Amniotic epithelial cell (primary cell): ENCODE measurements around the gene ARMC9.
"Not testable (repeated sequence)": the region's sequence is repeated elsewhere in the genome, so short reads cannot be mapped to it uniquely, and the experiment has no call there.

ENCODE experiments used
- DNase-seq: peaks from one replicate; pipeline ENCODE4 v3.0.0-alpha.2; 2010; ENCODE audit warnings: low read depth

ARMC9 gene

DNA sequence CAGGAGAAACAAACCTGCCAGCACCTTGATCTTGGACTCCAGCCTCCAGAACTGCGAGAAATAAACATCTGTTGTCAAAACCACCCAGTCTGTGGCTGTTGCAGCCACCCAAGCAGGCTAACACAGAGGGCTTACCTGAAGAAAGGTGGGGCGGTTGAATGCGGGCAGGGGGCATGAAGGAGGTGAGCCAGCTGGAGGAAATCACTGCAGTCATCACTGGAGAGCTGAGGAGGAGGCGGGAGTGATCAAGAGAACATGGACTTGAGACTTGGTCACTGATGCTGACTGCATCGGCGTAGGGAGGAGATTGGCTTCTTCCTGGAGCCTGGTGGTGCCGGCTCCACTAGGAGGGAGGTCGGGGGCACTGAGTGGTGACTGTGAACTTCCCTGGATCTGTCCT lies 14.6 kb upstream of the ARMC9 start:
- no peak for DNase-seq

DNA sequence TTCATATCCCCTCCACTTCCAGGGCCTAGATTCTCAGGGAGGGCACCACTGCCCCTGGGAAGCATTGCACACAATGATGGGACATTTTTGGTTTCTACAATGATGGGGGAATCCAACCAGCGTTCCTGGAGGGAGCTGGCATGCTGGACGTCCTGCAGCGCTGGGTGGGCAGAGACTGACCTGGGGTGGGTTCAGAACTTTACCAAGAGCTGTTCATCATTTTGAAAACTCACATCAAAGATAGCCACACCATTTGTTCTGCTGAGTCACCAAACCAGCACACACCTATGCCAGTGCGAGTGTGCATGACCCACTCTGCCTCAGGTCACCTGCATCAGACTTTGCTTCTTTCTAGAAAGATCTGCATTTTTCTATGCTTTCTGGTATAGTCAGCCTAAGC lies 14.1 kb upstream of the ARMC9 start:
- no peak for DNase-seq

DNA sequence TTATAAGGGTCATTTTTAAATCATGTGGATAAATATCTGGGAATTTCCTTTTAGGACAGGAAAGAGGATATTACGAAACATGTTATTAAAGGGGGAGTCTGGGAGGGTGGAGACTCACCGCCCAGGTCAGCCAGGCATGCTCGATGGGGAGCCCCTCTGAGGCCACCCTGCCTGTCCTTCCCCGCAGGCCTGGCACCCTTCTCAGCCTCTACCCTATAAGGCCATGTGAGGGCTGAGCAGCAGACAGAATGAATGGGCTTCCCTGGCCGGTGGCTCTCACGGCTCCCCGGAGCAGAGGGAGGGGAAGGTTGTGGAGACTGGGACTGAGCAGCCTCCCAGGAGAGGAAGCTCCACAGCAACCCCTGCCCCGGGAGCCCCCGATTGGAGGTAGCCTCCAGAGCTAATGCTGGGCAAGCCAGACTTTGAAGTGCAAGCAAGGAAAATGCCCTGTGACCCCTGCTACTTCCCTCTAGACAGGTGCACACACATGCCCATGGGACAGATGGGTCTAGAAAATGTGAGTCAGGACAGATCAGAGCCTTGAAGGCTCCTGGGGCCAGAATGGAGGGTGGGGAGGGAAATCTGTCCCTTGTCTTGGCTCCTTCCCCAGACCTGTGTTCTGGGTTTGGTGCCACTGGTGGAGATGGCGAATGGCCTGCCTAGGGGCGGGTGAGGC lies 13.2 kb upstream of the ARMC9 start:
- DNase-seq, result peak; percentile 38

DNA sequence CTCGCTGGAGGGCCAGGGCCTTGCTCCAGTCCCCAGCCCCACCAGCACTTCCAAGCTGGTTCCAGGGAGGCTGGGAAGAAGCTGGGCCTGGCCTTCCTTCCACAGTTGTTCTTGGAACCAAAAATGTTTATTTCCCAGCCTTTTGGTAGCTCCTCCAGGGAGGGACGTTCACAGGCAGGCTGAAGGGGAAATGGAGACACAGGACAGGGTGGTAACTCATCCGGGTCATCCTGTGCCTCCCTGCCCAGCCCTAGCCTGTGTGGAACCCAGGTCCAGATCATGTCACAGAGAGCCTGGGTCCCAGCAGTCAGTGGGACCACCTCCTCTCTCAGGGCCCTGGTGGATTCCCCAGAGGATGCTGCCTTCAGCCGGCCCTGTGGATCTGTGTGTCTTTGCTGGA lies 12.5 kb upstream of the ARMC9 start:
- no peak for DNase-seq

DNA sequence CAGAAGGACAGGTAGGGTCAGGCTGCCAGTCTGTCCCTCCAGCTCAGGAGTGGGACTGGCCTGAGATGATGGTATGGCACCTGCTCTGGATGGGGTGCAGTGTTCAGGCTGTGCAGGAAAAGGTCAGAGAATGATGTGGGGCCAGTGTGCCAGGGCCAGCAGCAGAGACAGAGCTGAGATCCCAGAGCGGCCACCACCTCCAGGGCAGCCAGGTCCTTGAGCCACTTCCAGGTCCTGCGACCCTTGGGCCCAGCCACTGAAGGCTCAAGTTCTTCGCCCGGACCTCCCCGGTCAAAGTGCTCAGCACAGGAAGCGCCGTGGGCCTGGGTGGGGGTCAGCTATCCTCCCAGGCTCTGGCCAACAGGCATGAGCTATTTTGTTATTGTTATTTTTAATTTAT lies 12.1 kb upstream of the ARMC9 start:
- DNase-seq, result no peak

DNA sequence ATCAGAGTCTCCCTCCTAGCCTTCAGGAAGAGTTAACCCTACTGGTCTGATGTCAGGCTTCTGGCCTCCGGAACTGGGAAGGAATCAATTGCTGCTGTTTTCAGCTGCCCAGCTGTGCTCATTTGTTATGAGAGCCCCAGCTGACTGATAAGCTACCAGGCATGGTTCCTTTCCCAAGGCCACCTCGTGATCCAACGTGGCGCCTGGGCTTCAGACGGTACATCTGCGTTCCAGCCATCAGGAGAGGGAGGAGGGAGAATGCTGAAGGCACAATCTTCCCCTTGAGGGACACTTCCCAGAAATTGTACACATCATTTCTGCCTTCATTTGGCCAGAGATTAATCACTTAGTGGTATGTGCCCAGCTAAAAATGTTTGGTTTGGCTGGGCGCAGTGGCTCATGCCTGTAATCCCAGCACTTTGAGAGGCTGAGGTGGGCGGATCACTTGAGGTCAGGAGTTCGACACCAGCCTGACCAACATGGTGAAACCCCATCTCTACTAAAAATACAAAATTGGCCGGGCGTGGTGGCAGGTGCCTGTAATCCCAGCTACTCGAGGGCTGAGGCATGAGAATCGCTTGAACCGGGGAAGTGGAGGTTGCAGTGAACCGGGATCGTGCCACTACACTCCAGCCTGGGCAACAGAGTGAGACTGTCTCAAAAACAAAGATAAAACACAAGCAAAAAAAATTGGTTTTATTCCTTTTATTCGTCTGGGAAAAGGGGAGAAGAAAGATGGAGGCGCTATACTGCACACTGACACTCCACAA lies 10.5 kb upstream of the ARMC9 start:
- peak; percentile 82 for DNase-seq

DNA sequence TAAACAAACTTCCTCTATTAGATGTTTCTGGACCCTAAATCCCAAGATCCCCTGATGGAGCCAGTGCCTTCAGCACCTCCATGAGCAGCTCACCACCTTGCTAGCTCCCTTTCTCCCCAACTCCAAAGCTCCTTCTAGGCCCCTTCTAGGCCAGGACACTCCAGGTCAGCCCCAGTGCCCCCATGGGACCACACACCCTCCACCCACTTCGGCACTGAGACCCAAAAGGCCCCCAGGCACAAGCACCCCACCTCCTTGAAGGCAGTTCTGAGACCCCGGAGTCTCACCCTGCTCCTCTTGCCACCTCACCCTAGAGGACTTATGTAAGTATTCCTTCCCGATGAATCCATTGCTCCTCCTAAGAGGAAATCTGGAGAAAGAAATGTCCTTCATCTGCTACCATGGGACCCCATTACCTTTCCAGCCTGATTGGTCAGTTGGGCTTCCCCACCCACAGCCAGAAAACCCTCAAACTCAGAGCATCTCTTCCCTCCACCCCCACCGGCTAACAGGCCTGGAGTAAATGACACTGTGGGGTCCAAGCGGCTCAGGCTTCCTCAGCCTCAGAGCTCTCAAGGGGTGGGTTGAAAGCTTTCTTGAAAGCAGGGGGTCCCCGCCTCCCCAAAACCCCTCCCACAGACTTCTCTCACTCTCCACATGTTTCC lies 9.8 kb upstream of the ARMC9 start:
- DNase-seq, result no peak

DNA sequence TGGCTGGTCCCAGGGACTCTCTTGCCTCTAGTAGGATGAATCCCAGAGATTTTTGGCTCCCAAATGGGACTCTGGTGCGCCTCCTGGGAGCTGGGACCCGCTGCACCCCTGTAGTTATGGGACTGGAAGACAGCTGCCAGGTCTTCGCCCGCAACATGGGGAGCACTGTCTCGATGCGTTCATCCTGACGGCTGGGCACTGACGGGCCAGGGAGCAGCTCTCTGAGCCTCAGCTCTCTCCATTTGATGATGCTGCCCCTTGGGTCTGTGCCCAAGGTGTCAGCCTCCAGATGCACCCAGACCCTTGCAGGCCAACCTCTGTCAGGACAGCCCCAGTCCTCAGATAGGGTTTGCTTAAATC lies 9.3 kb upstream of the ARMC9 start:
- no peak for DNase-seq

DNA sequence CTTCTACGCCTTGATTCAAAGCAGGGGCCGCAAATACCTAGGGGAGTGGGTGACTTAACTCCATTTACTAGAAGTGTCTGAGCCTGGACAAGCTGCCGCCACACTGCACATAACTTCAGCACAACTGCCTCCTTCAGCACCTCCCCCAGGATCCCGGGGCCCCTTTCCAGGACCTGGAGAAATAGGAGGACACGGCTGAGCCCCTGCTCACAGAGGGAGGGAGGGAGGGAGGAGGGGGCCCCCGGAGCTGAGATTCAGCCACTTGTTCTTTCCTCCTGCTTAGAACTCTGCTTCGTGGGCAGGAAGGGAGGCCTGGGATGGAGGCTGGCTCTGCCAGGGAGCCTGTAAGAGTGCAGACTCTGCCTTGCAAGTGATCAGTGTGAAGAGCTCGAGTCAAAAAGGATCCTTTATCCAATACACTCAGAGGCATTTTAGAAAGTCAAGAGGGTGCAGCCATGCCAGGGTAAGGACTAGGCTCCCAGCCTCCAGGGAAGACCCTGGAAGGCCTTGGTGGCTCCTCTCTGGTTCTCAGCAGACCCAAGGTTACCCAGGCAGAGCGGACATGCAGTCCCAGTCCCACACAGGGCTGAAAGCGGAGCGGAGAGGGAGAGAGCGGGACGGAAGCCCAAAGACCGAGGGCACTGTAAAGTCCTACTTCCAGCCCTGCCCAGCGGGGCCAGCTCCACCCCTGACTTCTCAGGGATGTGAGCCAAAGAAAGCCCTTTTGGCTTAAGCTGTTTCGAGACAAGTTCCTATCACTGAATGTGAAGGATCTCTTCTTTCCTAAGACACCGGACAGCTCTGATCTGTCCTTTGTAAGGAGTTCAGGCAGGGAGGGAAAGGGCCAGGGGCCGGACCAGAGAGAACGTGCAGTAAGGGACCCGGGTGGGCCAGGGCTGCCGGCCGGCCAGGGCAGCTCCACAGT lies 8.6 kb upstream of the ARMC9 start:
- DNase-seq, result peak; percentile 36

DNA sequence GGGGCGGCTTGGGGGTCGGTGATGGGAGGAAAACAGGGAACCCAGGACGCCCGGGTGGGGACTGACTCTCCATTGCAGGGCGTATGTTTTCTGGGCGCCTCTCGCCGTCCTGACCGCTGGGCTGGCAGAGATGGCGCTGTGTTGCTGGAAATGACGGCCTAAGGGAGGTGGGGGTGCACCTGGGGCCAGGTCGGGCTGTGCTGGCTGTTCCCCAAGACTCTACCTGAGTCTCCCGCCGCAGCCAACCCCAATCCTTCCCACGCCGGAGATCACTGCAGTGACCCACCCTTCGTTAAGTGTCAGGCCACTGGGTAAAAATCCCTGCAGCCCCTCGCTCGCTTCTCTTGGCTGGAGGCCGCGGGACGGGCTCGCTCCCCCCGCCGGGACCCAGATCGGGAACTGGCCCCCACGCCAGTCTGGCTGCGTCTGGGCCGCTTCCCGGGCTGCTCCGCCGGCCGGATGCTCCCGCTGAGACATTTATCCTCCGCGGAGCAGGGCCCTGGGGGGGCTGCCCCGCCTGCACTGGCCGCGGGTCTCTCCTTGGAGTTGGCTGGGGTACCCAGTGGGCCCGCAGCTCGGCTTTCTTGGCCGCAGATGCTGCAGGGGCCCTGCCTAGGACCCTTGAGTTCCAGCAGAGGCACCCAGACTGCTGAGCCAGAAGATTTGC lies 7.8 kb upstream of the ARMC9 start:
- DNase-seq, result no peak

DNA sequence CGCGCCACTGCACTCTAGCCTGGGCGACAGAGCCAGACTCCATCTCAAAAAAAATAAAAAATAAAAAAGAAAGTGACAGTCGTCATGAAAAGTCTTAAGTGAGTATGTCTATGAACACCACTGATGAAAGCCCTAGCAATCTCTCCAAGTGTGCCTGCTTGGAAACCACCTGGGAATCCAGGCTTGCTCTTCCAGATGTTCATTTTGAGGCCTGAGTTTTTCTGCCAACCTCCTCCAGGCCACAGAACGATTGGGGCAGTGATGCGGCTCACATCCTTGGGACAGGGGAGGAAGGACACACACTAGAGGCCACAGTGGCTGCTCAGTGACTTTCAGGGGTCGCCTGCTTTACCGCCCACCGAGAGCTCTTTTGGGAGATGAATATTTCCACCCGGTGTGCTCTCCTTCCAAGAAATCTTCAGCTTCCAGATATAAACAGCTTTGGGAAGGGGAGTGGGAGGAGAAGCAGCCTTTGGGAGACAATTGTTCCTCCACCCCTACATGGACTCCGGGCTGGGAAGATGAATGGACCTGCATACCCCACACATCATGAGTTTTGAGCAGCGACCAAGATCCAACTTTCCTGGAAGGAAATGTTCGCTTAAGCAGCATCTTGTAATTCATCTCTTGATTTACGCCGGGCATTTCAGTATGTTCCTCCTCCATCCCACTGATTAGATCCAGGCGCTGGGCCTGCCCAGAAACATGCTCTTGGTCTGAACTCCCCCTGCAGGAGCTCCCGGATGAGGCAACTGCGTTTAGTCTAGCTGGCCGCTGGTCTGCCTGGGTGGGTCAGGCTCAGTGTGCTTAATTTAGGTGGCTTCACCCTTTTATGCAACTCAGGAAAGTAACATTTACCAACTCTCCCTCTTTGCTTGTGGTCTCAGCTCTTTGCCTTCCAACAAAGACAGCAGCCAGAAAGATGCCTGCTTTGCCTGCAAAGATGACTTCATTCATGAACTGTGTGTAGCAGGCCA lies 6.2 kb upstream of the ARMC9 start:
- DNase-seq, result peak; percentile 95

DNA sequence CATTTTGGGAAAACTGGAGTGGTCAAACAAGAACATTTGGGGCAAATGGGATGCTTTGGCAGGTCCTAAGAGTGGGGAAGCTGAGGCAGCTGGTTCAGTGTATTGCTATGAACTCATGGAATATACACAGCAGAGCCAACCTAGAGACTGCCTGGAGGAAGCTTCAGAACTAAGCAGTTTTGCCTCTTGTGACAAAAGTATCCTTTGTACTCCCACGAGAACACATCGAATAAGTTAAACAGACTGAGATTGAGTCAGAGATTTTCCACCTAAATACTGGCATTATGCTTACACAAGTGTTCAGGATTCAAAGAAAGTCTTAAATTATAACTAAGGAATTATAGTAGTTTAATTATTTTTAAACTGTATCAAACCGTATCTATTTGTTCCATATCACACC lies 5.2 kb upstream of the ARMC9 start:
- no peak for DNase-seq

DNA sequence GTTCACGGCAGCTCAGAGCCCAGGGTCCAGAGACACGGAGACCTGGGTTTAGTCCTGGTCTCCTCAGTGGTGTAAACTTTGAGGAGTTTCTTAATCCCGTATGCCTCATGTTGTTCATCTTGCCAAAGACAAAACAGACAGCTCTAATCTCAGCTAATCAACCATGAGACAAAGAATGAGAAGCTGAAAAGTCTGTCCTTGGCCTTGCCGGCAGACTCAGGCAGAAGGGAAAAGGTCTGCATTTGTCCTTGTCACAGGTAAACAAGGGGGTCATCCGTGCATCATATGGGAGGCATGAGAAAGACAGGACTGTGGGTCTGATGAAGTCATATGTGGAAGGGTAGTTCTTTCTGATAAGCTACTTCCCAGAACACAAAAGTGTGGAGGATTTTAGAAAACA lies 1.8 kb upstream of the ARMC9 start:
- no peak for DNase-seq

DNA sequence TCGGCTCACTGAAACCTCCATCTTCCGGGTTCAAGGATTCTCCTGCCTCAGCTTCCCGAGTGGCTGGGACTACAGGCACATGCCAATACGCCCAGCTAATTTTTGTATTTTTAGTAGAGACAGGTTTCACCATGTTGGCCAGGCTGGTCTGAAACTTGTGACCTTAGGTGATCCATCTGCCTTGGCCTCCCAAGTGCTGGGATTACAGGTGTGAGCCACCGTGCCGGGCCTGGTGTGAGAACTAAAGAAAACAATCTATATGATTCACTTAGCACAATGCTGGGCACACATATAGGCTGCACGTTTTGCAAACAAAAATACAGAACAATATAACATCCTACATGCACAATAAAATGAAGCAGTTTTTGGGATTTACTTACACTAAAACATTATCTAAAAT lies 1.2 kb upstream of the ARMC9 start:
- DNase-seq, result not testable (repeated sequence)

DNA sequence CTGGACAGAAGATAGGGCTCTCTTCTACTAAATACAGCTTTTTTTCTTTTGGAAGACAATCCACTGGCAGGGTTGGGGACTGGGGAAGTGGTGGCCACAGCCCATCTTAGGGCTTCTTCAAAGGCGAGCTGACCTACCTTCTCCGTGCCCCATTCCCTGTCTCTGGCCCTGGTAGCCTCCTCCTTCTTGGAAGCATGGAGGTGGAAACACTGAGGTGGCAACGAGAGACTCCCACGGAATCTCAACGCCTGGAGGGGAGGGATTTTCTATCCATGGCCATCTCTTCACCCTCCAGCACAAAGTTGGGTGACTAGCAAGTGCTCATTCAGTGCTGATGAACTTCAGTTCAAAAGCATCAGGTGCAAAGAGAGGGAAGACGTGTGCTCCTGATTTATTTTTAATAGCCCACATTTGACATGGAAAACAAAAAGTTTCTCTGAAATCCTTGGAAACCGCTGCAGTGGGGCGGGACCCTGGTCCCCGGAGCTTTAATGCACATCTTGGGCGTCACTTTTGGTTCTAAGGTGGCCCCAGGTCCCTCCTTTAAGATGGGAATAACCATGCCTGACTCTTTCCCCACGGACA lies 633 bp upstream of the ARMC9 start:
- DNase-seq, result no peak

DNA sequence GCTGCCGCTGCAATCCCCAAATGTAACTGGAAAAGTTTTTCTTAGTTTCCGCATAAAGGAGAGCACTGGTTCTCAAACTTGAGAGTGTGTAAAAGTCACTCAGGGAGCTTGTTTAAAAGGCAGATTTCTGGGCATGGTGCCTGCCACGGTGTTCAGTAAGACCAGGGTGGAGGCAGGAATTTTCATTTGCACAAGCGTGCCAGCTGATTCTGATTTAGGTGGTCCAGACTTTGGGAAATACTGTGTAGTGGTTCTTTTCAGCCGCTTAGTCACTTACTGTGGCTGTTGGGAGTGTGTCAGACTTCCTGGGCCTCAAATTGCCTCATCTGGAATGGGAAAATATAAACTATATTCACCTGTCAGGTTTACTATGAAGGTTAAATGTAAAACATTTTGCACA lies 788 bp downstream of the ARMC9 start:
- DNase-seq, result peak; percentile 55

DNA sequence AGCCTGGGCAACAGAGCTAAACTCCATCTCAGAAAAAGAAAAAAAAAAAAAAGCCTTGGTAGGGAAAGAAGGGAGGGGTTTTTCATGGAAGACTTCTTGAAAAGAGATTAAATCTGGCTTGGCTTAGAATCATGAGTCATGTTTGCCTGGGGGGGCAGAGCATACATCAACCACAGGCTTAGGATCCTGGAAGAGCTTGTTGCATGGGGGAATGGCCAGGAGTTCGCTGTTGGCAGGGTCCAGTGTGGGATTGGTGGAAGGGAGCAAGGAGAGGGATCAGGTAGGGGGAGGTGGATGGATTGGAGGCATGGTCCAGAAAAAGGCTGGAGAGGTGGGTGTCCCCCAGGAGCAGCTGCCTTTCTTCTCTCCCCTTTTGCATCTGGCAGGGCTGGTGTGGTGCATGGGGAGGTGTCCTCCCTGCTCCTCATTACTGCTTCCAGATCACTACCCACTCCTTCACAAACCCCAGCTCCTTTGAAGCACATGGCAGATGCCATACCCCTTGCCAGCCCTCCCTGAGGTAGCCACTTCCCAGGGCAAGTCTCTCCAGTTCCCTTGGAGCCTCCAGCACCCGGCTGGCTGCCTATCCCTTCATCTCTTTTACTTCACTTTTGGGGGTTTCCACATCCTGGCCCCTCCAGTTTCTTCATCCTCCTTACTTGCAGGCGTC lies 2.5 kb downstream of the ARMC9 start:
- peak; percentile 73 for DNase-seq

DNA sequence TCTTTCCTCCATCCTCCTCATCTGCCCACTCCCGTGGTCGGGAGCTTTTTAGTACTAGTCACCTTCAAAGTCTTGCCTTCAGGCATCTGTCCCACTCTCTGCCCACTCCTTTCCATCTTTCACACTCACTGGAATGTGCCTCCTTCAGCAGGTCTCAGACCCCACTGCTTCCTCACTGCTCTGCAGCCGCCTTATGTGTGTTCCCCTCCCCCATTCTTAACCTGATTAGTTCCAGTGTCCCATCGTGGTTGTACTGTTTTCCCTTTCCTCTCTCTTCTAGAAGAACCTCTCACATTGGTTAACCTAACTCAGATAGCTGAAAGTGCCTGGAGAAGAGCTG lies 3.0 kb downstream of the ARMC9 start:
- no peak for DNase-seq

DNA sequence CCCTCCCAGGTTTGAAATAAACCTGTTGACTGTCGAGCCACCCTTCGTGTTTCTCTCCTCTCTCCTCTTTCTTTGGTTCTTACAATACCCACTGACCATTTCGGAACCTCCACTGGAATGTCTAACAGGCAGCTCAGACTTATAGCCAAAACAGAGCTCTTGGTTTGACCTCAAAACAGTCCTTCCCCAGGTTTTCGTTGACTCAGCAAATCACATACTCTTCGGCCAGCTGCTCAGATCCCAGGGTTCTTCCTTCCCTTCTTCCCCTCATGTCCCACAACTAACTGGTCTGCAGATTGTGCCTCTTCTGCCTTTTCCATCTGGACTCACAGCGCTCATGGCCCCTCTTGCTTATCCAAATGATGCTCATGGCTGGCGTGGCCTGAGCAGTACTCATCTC lies 4.7 kb downstream of the ARMC9 start:
- no peak for DNase-seq

DNA sequence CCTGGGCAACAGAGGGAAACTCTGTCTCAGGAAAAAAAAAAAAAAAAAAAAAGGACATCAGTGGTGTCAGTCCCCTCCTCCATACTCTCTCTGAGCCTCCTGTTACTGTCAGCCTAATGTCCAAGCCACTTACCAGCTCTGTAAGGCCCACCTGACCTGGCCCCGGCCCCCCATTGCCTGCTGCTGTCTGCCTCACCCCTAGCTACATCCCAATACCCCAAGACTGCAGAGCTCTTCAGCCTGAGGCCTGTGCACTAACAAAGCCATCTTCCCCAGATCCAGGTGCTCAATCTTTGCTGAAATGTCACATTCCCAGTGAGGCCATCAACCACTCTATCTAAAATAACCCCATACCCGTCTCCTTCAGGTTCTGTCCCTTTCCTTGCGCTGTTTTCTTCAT lies 5.7 kb downstream of the ARMC9 start:
- no peak for DNase-seq
